Left hindlimb (tissue), 1 donor: ENCODE data around the gene RALGPS1.

ENCODE experiments used
- DNase-seq: peaks from one replicate; pipeline ENCODE4 v3.0.0-alpha.2; 2018

Gene RALGPS1

GRCh38 chr9:126914458-126915280 lies at the start of gene RALGPS1:
Gene RALGPS1, plus strand, starts transcription at chr9:126914782. Its CDS starts 47,508 bp downstream, at chr9:126962290.
- peak; percentile 95 for DNase-seq

DNA sequence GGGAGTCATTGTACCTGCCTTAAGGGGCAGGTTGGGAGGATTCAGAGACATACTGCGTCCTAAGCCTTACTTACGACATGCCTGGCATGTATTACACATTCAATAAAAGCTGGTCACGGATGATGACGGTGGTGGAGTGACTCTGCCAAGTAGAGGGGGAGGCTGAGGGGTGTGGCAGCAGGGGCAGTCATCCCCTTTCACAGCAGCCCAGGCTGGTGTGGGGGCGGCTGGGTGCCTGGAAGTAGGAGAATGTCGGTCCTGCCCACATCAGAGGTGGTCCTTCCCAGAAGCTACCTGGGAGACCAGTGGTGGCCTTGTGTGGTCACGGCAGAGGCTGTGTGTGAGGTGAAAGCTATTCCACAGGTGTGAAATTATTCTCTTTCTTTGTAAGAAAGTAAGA lies 45.2 kb upstream of the RALGPS1 start:
- DNase-seq, result no peak

GRCh38 chr9:126872516-126872915 lies 42.1 kb upstream of the RALGPS1 start:
- DNase-seq, result no peak

DNA sequence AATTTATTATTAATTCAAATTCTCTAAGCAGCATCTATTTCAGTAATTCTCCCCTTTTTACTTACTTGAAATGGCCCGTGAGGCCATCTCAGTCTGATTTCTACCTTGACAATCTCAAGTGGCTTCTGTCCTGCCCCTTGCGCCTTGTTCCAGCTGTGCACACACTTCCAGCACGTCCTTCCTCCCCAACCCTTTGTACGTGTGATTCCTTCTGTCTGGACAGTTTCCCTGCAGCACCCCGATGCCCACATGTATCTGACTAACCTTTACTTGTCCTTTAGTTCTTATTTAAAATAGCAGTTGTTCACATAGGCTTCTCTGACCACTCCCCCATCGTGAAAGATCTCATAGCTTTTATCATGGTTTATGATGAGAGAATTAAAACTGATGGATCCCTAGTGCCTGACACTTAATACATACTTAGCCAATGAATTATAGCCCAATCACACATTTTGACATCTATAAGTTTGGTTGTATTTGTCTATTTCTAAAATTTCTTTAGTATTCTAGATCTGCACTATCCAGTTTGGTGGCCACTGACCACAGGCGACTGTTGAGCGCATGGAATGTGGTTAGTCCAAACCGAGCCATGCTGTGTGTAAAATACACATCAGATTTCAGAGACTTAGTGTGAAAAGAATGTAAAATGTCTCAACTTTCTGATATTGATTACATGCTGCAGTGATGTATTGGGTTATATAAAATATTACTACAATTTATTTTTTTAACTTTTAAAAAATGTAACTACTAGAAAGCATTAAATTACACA lies 39.9 kb upstream of the RALGPS1 start:
- no peak for DNase-seq

DNA sequence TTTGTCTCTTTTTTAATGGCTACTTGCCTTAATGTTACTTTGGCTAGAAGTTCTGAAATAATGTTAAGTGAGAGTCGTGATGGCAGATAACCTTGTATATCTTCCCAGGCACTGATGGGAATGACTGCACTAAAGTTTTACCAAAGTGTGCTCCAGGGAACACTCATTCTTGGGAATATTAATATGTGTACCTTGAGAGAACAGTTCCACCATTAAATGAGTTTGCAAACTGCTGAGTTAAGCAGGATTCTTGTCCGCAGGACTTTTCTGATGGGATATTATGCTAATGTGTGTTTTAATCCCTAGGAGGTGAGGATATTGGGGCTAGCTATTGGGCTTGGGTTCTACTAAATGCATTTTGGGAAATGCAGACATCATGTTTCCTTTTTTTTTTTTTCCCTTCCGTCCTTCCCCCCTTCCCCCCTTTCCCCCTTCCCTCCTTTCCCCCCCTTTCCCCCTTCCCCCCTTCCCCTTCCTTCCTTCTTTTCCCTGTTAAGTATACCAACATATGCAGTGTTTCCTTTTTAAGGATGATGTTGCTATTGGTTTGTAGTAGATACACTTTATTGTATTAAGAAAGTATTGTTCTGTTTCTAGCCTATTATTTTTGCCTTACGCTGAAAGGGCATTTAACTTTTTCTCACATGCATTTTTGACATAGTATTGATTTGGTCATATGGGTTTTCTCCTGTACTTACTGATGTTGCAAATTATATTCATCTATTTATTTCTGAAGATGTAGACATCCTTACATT lies 38.6 kb upstream of the RALGPS1 start:
- no peak for DNase-seq

GRCh38 chr9:126876531-126876930 lies 38.1 kb upstream of the RALGPS1 start:
- no peak for DNase-seq

- no peak for DNase-seq
These were observed 37.2 kb upstream of the RALGPS1 start for GRCh38 chr9:126877418-126877817.

- no peak for DNase-seq
These were observed 35.3 kb upstream of the RALGPS1 start for GRCh38 chr9:126879288-126879687.

DNA sequence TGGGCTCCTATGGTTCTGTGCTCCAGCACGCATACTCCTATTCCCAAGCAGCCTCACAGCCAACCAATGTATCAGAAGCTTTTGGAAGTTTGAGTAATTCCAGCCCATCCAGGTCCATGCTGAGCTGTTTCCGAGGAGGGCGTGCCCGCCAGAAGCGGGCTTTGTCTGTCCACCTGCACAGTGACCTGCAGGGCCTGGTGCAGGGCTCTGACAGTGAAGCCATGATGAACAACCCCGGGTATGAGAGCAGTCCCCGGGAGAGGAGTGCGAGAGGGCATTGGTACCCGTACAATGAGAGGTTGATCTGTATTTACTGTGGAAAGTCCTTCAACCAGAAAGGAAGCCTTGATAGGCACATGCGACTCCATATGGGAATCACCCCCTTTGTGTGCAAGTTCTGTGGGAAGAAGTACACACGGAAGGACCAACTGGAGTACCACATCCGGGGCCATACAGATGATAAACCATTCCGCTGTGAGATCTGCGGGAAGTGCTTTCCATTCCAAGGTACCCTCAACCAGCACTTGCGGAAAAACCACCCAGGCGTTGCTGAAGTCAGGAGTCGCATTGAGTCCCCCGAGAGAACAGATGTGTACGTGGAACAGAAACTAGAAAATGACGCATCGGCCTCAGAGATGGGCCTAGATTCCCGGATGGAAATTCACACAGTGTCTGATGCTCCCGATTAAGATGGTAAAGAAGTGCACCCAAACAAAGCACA lies 34.2 kb upstream of the RALGPS1 start:
- DNase-seq, result no peak

- no peak for DNase-seq
These were observed 33.6 kb upstream of the RALGPS1 start for GRCh38 chr9:126880947-126881332.

DNA sequence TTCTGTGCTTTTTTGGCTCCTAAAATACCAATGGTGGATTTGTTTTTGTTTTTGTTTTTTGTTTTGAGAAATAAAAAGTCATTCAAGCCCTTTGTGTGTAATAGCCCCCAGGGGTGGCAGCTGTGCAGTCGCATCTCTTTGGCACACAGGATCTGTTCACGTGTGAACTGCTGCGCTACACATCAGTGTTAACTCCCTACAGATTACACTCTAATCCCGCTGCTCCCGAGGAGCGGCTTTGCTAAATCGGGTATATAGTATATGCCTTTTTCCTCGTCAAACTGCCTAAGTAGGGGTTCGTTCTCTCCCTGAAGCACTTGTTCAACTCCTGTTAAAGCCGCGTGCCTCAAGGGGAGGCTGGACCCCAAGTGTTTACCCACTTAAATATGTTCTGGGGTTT lies 31.8 kb upstream of the RALGPS1 start:
- no peak for DNase-seq

DNA sequence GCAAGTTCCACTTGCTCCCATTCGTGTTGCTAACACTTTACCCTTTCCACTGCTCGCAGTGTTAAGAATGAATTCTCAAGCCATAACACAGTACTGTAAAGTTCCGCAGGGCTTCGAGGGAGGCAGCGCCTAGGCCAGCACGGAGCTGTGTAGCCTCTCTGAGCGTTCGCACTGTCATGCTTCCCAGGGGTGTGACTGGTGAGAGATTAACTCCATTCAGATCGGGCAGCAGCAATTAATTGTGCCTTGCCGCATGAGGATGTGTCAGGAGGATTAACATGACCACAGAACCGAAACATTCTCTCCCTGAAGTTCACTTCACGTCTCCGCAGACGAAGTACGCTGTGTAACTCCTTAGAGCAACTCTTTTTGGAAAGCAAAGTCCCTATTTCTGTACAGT lies 30.9 kb upstream of the RALGPS1 start:
- no peak for DNase-seq

- no peak for DNase-seq
These were observed 29.4 kb upstream of the RALGPS1 start for GRCh38 chr9:126885131-126885641.

- DNase-seq, result no peak
These were observed 28.4 kb upstream of the RALGPS1 start for GRCh38 chr9:126886034-126886822.

DNA sequence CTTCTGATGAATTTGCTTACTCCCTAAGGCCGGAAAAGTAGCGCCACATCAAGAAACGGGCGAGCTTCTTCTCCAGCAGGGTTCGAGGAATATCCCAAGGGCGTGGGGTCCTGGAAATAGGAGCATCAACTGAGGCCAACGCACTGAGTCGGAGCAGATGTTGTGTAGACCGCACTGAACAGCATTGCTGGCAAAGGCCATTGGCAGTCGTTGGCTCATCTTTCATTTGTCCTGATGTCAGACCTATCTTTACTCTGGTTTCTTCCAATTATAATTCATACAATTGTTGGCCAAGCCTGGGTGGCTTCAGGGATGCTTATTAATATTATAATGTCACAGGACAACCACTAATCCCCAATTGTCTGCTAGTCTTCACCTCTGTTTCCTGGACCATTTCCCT lies 27.7 kb upstream of the RALGPS1 start:
- no peak for DNase-seq

- no peak for DNase-seq
These were observed 22.9 kb upstream of the RALGPS1 start for GRCh38 chr9:126891676-126892075.

DNA sequence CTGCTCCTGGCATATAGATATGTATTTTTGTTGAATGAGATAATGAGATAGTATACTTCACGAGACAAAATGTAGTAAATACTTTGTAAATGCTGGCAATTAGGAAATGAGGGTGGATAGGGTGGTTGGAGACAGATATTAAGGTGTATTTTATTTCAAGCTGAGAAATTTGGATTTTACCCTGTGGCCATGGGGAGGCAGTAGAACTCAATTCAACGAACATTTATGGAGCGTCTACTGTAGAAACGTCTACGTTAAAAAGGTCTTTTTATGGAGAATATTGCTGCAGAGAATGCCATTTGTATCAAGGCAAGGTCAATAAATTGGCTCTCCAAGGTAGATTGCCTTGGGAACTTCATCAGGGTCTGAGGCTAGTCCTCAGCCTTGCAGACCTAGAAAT lies 21.5 kb upstream of the RALGPS1 start:
- no peak for DNase-seq

- no peak for DNase-seq
These were observed 20.5 kb upstream of the RALGPS1 start for GRCh38 chr9:126894052-126894603.

DNA sequence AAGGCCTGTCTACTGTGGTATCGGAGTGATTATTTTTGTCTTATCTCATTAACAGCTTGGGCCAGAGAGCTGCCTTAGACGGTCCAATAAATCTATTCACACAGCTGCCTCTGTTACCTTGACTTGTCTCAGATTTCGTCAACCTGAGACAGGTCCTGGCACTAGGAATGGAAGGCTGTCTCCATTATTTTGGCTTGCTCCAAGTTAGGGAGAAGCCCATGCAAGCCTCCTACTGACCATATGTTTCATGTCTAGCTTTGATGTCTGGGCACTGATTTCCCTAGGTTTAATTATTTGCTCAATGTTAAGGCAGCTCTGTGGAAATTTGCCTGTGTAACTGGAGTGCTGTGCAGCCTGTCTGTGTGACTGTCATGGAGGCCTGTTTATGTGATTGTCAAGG lies 12.4 kb upstream of the RALGPS1 start:
- no peak for DNase-seq

DNA sequence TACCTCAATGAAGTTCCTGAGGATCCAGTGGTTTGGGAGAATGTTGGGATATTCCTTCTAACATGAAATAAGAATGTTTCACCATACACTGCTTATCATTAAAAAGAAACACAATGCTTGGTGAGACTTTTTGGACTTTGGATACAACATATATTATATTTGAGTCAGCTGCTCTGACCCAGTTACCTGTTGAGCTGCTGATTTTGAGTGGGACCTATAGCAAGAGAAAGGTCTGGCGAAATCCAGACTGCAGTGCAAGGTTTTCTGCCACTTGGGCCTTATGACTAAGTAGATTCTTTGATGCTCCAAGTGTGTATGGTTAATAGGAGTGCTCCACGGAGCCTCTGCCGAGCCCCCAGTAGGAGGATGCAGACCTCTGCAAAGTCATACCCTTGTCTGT lies 10.0 kb upstream of the RALGPS1 start:
- DNase-seq, result no peak

DNA sequence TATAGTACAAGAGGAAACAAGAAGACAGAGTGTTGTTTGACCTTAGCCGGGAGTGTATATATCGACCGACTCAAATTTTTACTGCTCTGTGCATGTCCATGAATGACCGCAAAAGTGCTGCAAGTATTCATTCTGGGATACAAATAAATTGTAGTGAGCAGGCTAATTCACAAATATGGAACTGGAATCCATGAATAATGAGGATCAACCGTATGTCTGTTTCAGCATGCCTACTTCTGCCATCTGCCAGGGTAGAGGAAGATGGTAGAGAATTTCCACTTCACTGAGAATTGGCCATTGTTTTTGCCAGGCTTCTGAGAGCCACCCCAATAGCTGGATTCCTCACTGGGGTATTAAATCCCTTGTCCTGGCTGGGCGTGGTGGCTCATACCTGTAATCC lies 8.5 kb upstream of the RALGPS1 start:
- DNase-seq, result no peak
